ENCODE measurements around the gene ELMOD3. TPM values are rescaled to one million over a fixed set of nuclear protein-coding genes. Genes with fewer than 3 reads are reported as not detected.
"Not testable (repeated sequence)": the region's sequence is repeated elsewhere in the genome, so short reads cannot be mapped to it uniquely, and the experiment has no call there.

Gene ELMOD3
- polyA plus RNA-seq, 1 donor (not counting 4 experiments of a cell fraction or from before 2014, with no cell fraction given): 20.1 TPM

GRCh38 chr2:85327822-85328617 is 26.5 kb upstream of the ELMOD3 start, which contains the start of gene TGOLN2:
TSS of gene TGOLN2 (minus strand) at chr2:85327989. CDS start at chr2:85327962, 27 bp downstream.
- H3K9ac ChIP-seq (ENCODE audit: control insufficient read depth, extremely low read depth, insufficient read depth, low read length): peak within 1 kb of the TSS; percentile 91
- peak within 1 kb of the TSS; percentile 91 for H3K27ac ChIP-seq (ENCODE audit: control insufficient read depth, insufficient read depth, low read length)
- no peaks in the 10 kb centered on the region for H3K9me3 ChIP-seq (ENCODE audit: control insufficient read depth, low read depth, low read length)
- peaks cover 39% of the 10 kb centered on the region for H3K79me2 ChIP-seq (ENCODE audit: control insufficient read depth, insufficient read depth, low read length)
- H3K36me3 ChIP-seq (ENCODE audit: control insufficient read depth in 2 of 2, extremely low read depth in 1 of 2, insufficient read depth in 2 of 2, low read length in 2 of 2): peaks cover 14 to 15% of the 10 kb centered on the region in 2 experiments
- peaks cover 12% of the 10 kb centered on the region for H4K20me1 ChIP-seq (ENCODE audit: control insufficient read depth, extremely low read depth, insufficient read depth, low read length)
- peak; percentile 46 for DNase-seq (ENCODE audit: low read depth, low spot score)
- H3K9me1 ChIP-seq (ENCODE audit: control insufficient read depth, extremely low read depth, insufficient read depth, low read length): peaks cover 2% of the 10 kb centered on the region
- peak within 1 kb of the TSS; percentile 69 to 87 (median 85) for H3K4me3 ChIP-seq (ENCODE audit: control insufficient read depth in 2 of 3, extremely low read depth in 1 of 3, insufficient read depth in 2 of 3, low read depth in 1 of 3, low read length in 3 of 3)
- H2AFZ ChIP-seq (ENCODE audit: control insufficient read depth, low read length): peak within 1 kb of the TSS; percentile 97
- H3K4me2 ChIP-seq (ENCODE audit: control insufficient read depth, extremely low read depth, insufficient read depth, low read depth, low read length): peak within 1 kb of the TSS; percentile 83
- no peak for TF ChIP-seq EZH2 (IDR thresholded peaks at IDR 0.05; ENCODE audit: low read length)
- no peak for TF ChIP-seq CTCF (optimal IDR thresholded peaks at IDR 0.05 in 1 of 3, IDR thresholded peaks at IDR 0.05 in 1 of 3, conservative IDR thresholded peaks at IDR 0.05 in 1 of 3; ENCODE audit: extremely low read depth in 1 of 3, insufficient read depth in 2 of 3, low read length in 3 of 3)
- dilution Hi-C loops (cut with MboI; ENCODE audit: extremely low pct_ligation_motif_present, low sequenced_read_pairs): no loop called here
- no peaks in the 10 kb centered on the region for H3K27me3 ChIP-seq (ENCODE audit: control insufficient read depth, extremely low read depth, insufficient read depth, low read length)
- H3K4me1 ChIP-seq (ENCODE audit: control insufficient read depth, extremely low read depth, insufficient read depth, low read length): peaks cover 18% of the 10 kb centered on the region
- FAIRE-seq: no peak

DNA sequence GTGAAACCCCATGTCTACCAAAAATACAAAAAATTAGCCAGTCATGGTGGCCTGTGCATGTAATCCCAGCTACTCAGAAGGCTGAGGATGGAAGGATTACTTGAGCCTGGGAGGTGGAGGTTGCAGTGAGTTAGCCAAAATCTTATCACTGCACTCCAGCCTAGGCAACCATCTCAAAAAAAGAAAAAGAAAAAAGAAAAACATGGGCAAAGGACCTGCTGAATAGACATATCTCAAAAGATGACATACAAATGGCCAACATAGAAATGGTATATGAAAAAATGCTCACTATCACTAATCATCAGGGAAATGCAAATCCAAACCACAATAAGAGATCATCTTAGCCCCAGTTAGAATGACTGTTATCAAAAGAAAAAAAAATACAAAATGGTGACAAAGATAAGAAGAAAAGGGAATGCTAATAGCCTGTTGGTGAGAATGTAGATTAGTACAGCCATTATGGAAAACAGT is 25.4 kb upstream of the ELMOD3 start:
- Histone ChIP-seq H2AFZ (ENCODE audit: control insufficient read depth, low read length) (no peak overlapping the region), H3K36me3 (ENCODE audit: control insufficient read depth in 2 of 2, extremely low read depth in 1 of 2, insufficient read depth in 2 of 2, low read length in 2 of 2) (peaks cover 7% of the 10 kb centered on the region in 2 experiments), H3K4me1 (ENCODE audit: control insufficient read depth, extremely low read depth, insufficient read depth, low read length) (peaks cover 18% of the 10 kb centered on the region), H3K27me3 (ENCODE audit: control insufficient read depth, extremely low read depth, insufficient read depth, low read length) (no peaks in the 10 kb centered on the region), H3K9ac (ENCODE audit: control insufficient read depth, extremely low read depth, insufficient read depth, low read length) (no peak overlapping the region), H3K79me2 (ENCODE audit: control insufficient read depth, insufficient read depth, low read length) (peaks cover 32% of the 10 kb centered on the region), H3K9me3 (ENCODE audit: control insufficient read depth, low read depth, low read length) (no peaks in the 10 kb centered on the region), H3K4me2 (ENCODE audit: control insufficient read depth, extremely low read depth, insufficient read depth, low read depth, low read length) (no peak overlapping the region), H3K9me1 (ENCODE audit: control insufficient read depth, extremely low read depth, insufficient read depth, low read length) (no peaks in the 10 kb centered on the region), H4K20me1 (ENCODE audit: control insufficient read depth, extremely low read depth, insufficient read depth, low read length) (peaks cover 12% of the 10 kb centered on the region), H3K4me3 (ENCODE audit: control insufficient read depth in 2 of 3, extremely low read depth in 1 of 3, insufficient read depth in 2 of 3, low read depth in 1 of 3, low read length in 3 of 3) (no peak overlapping the region), H3K27ac (ENCODE audit: control insufficient read depth, insufficient read depth, low read length) (no peak overlapping the region)
- DNase-seq (ENCODE audit: low read depth, low spot score) (no peak), FAIRE-seq (no peak)
- dilution Hi-C loops (cut with MboI; ENCODE audit: extremely low pct_ligation_motif_present, low sequenced_read_pairs): no loop called here
- TF ChIP-seq EZH2 (IDR thresholded peaks at IDR 0.05; ENCODE audit: low read length) (no peak), CTCF (optimal IDR thresholded peaks at IDR 0.05 in 1 of 3, IDR thresholded peaks at IDR 0.05 in 1 of 3, conservative IDR thresholded peaks at IDR 0.05 in 1 of 3; ENCODE audit: extremely low read depth in 1 of 3, insufficient read depth in 2 of 3, low read length in 3 of 3) (no peak)

DNA sequence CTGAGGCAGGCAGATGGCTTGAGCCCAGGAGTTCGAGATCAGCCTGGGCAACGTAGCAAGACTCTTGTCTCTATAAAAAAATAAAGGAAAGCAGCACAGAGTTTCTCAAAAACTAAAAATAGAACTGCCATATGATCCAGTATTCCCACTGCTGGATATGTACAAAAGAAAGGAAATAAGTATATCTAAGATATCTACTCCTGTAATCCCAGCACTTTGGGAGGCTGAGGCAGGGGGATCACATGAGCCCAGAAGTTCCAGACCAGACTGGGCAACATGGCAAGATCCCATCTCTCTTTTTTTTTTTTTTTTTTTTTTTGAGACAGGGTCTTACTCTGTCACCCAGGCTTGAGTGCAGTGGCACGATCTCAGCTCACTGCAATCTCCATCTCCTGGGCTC is 24.9 kb upstream of the ELMOD3 start:
- H3K27ac ChIP-seq (ENCODE audit: control insufficient read depth, insufficient read depth, low read length); H3K9ac ChIP-seq (ENCODE audit: control insufficient read depth, extremely low read depth, insufficient read depth, low read length); H3K9me3 ChIP-seq (ENCODE audit: control insufficient read depth, low read depth, low read length); H3K4me2 ChIP-seq (ENCODE audit: control insufficient read depth, extremely low read depth, insufficient read depth, low read depth, low read length); H3K27me3 ChIP-seq (ENCODE audit: control insufficient read depth, extremely low read depth, insufficient read depth, low read length); FAIRE-seq; dilution Hi-C loops (cut with MboI; ENCODE audit: extremely low pct_ligation_motif_present, low sequenced_read_pairs); H2AFZ ChIP-seq (ENCODE audit: control insufficient read depth, low read length); H3K36me3 ChIP-seq (ENCODE audit: control insufficient read depth in 2 of 2, extremely low read depth in 1 of 2, insufficient read depth in 2 of 2, low read length in 2 of 2); H4K20me1 ChIP-seq (ENCODE audit: control insufficient read depth, extremely low read depth, insufficient read depth, low read length); H3K9me1 ChIP-seq (ENCODE audit: control insufficient read depth, extremely low read depth, insufficient read depth, low read length); DNase-seq (ENCODE audit: low read depth, low spot score); H3K4me3 ChIP-seq (ENCODE audit: control insufficient read depth in 2 of 3, extremely low read depth in 1 of 3, insufficient read depth in 2 of 3, low read depth in 1 of 3, low read length in 3 of 3): not testable (repeated sequence)
- H3K4me1 ChIP-seq (ENCODE audit: control insufficient read depth, extremely low read depth, insufficient read depth, low read length): peaks cover 18% of the 10 kb centered on the region
- H3K79me2 ChIP-seq (ENCODE audit: control insufficient read depth, insufficient read depth, low read length): peaks cover 29% of the 10 kb centered on the region

Data from keratinocyte (primary cell).